HG03139 (cell line): ENCODE measurements around the gene SIX1.

Source experiments
- ATAC-seq: cut with Tn5 transposase; IDR thresholded peaks from one replicate; pipeline ENCODE4 v1.9.1; 2021; ENCODE audit not compliant: unreplicated experiment

Gene SIX1

GRCh38 chr14:60643141-60643462 lies 6.2 kb downstream of the SIX1 start:
- ATAC-seq, result no peak

GRCh38 chr14:60642270-60643140 lies 6.8 kb downstream of the SIX1 start:
- no peak for ATAC-seq

- no peak for ATAC-seq
These were observed 7.5 kb downstream of the SIX1 start for GRCh38 chr14:60641742-60642269.

- ATAC-seq, result no peak
These were observed 8.2 kb downstream of the SIX1 start for GRCh38 chr14:60640859-60641741.

- no peak for ATAC-seq
These were observed 9.6 kb downstream of the SIX1 start for GRCh38 chr14:60639674-60640073.

- no peak for ATAC-seq
These were observed 11.6 kb downstream of the SIX1 start for GRCh38 chr14:60637479-60638315.

GRCh38 chr14:60636879-60637478 lies 12.3 kb downstream of the SIX1 start:
- ATAC-seq, result no peak

- ATAC-seq, result no peak
These were observed 15.1 kb downstream of the SIX1 start for GRCh38 chr14:60634153-60634552.

GRCh38 chr14:60632777-60633176 lies 16.5 kb downstream of the SIX1 start:
- no peak for ATAC-seq

GRCh38 chr14:60632257-60632656 lies 17.0 kb downstream of the SIX1 start:
- no peak for ATAC-seq

GRCh38 chr14:60631842-60632241 lies 17.4 kb downstream of the SIX1 start:
- ATAC-seq, result no peak

GRCh38 chr14:60630129-60630528 lies 19.1 kb downstream of the SIX1 start:
- ATAC-seq, result no peak

GRCh38 chr14:60628892-60629291 lies 20.4 kb downstream of the SIX1 start:
- no peak for ATAC-seq

- no peak for ATAC-seq
These were observed 26.4 kb downstream of the SIX1 start for GRCh38 chr14:60622917-60623257.

GRCh38 chr14:60622210-60622916 lies 26.9 kb downstream of the SIX1 start:
- no peak for ATAC-seq

- ATAC-seq, result no peak
These were observed 27.9 kb downstream of the SIX1 start for GRCh38 chr14:60621386-60621785.

- no peak for ATAC-seq
These were observed 31.0 kb downstream of the SIX1 start for GRCh38 chr14:60618241-60618640.

- ATAC-seq, result no peak
These were observed 32.8 kb downstream of the SIX1 start for GRCh38 chr14:60616461-60616959.

GRCh38 chr14:60602291-60602690 lies 47.0 kb downstream of the SIX1 start:
- no peak for ATAC-seq

GRCh38 chr14:60599727-60600126 lies 49.5 kb downstream of the SIX1 start:
- ATAC-seq, result no peak
